Measurements from ENCODE around the gene OR9I1. TPM values are rescaled to one million over a fixed set of nuclear protein-coding genes. Genes with fewer than 3 reads are reported as not detected.

Gene OR9I1
- total and polyA plus RNA-seq, 2 of the 4 experiments (the other 2 are of a cell fraction) = not detected

DNA sequence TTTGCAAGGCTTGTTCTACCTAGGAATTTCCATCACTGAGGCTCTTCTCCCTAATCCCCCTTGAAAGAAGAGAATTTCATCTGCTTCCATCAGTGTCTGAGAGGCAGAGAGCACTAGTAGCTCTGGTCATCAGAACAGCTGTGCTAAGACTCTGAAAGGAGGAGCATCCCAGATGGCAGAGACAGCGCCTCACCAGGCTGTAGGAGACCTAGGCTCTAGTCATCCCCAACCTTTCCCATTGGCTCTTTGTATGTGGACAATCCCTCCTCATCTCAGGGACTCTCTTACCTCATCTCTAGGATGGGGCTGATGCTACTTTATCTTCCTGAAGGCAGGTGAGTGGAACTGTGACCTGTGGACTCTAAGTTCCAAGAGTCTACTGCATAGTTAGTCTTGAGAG is 8.8 kb upstream of the OR9I1 start:
- no peaks in the 10 kb centered on the region for H3K4me1 ChIP-seq (ENCODE audit: control insufficient read depth, insufficient read depth, low read length)
- no peaks in the 10 kb centered on the region for H4K20me1 ChIP-seq (ENCODE audit: insufficient read depth, low read length)
- H3K4ac ChIP-seq (ENCODE audit: low read depth, low read length) = no peak overlapping the region
- WGBS, 2 experiments (ENCODE audit: extremely low coverage in 2 of 2, insufficient read length in 1 of 2) = no CpG with 5 or more reads among the region's 1 CpG
- no TSS peak for BruUV-seq (replicated peaks)
- no peaks in the 10 kb centered on the region for H3K9me3 ChIP-seq (ENCODE audit: control insufficient read depth, insufficient read depth, low read length)
- H3K18ac ChIP-seq (ENCODE audit: low read depth, low read length) = no peak overlapping the region
- ChIA-PET CTCF (no interaction called here), POLR2A (ENCODE audit: unreplicated experiment) (no interaction called here)
- H3K23ac ChIP-seq (ENCODE audit: low read depth, low read length) = no peak overlapping the region; the same call in 1 of the 2 replicates
- H4K5ac ChIP-seq (ENCODE audit: low read depth, low read length) = no peak overlapping the region
- no peak for ATAC-seq (ENCODE audit: low read depth)
- no peak for DNase-seq
- no peak overlapping the region for H3K27ac ChIP-seq (ENCODE audit: insufficient read depth, low read length)
- H3K4me2 ChIP-seq (ENCODE audit: low read depth, low read length) = no peak overlapping the region
- H4K8ac ChIP-seq (ENCODE audit: low read depth in 2 of 2, low read length in 2 of 2) = no peak overlapping the region
- no peak overlapping the region for H3K4me3 ChIP-seq (ENCODE audit: insufficient read depth, low read depth, low read length)
- H3K14ac ChIP-seq (replicated peaks; ENCODE audit: low read depth, low read length) = no peak overlapping the region
- no peaks in the 10 kb centered on the region for H3K79me1 ChIP-seq (ENCODE audit: low read depth in 1 of 2, low read length in 2 of 2)
- intact Hi-C loops (cut with micrococcal nuclease) (no loop called here), in situ Hi-C loops (cut with MboI; ENCODE audit: low sequenced_read_pairs) (no loop called here), dilution Hi-C loops (cut with HindIII; ENCODE audit: low sequenced_read_pairs, unreplicated experiment) (no loop called here)
- no peak overlapping the region for H2AFZ ChIP-seq (replicated peaks; ENCODE audit: low read length, poor library complexity)
- H3K9me1 ChIP-seq (ENCODE audit: insufficient read depth, low read length) = no peaks in the 10 kb centered on the region
- no peak overlapping the region for H4K91ac ChIP-seq (ENCODE audit: insufficient read depth, low read depth, low read length)
- no peak overlapping the region for H2AK9ac ChIP-seq (replicated peaks; ENCODE audit: low read depth, low read length, poor library complexity)
- no peak overlapping the region for H2BK120ac ChIP-seq (ENCODE audit: low read depth, low read length)
- no peak overlapping the region for H2BK5ac ChIP-seq (ENCODE audit: low read depth, low read length, poor library complexity, severe bottlenecking)
- TF ChIP-seq, protein P1, sequence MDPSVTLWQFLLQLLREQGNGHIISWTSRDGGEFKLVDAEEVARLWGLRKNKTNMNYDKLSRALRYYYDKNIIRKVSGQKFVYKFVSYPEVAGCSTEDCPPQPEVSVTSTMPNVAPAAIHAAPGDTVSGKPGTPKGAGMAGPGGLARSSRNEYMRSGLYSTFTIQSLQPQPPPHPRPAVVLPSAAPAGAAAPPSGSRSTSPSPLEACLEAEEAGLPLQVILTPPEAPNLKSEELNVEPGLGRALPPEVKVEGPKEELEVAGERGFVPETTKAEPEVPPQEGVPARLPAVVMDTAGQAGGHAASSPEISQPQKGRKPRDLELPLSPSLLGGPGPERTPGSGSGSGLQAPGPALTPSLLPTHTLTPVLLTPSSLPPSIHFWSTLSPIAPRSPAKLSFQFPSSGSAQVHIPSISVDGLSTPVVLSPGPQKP (IDR thresholded peaks at IDR 0.05; ENCODE audit: borderline replicate concordance, low read depth, low read length) = no peak
- no peak for TF ChIP-seq MAFK (IDR thresholded peaks at IDR 0.05; ENCODE audit: low read depth, low read length)
- TF ChIP-seq MAZ (IDR thresholded peaks at IDR 0.05; ENCODE audit: borderline replicate concordance, low read depth, low read length) = no peak
- TF ChIP-seq POLR2A (IDR thresholded peaks at IDR 0.05; ENCODE audit: low read depth, low read length) = no peak
- TF ChIP-seq NFE2L2 (IDR thresholded peaks at IDR 0.05; ENCODE audit: low read depth, low read length) = no peak
- TF ChIP-seq BHLHE40 (IDR thresholded peaks at IDR 0.05; ENCODE audit: low read depth, low read length) = no peak
- no peak for TF ChIP-seq SMC3 (IDR thresholded peaks at IDR 0.05; ENCODE audit: low read depth, low read length)
- TF ChIP-seq FOS (IDR thresholded peaks at IDR 0.05; ENCODE audit: low read depth, low read length) = no peak
- TF ChIP-seq CEBPB (IDR thresholded peaks at IDR 0.05; ENCODE audit: low read depth, low read length) = no peak
- no peak for TF ChIP-seq CHD1 (IDR thresholded peaks at IDR 0.05; ENCODE audit: low read depth, low read length)
- TF ChIP-seq, protein P2, sequence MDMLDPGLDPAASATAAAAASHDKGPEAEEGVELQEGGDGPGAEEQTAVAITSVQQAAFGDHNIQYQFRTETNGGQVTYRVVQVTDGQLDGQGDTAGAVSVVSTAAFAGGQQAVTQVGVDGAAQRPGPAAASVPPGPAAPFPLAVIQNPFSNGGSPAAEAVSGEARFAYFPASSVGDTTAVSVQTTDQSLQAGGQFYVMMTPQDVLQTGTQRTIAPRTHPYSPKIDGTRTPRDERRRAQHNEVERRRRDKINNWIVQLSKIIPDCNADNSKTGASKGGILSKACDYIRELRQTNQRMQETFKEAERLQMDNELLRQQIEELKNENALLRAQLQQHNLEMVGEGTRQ (IDR thresholded peaks at IDR 0.05; ENCODE audit: low read depth, low read length) = no peak
- TF ChIP-seq RCOR1 (IDR thresholded peaks at IDR 0.05; ENCODE audit: insufficient replicate concordance, low read length) = no peak
- TF ChIP-seq, protein P3, sequence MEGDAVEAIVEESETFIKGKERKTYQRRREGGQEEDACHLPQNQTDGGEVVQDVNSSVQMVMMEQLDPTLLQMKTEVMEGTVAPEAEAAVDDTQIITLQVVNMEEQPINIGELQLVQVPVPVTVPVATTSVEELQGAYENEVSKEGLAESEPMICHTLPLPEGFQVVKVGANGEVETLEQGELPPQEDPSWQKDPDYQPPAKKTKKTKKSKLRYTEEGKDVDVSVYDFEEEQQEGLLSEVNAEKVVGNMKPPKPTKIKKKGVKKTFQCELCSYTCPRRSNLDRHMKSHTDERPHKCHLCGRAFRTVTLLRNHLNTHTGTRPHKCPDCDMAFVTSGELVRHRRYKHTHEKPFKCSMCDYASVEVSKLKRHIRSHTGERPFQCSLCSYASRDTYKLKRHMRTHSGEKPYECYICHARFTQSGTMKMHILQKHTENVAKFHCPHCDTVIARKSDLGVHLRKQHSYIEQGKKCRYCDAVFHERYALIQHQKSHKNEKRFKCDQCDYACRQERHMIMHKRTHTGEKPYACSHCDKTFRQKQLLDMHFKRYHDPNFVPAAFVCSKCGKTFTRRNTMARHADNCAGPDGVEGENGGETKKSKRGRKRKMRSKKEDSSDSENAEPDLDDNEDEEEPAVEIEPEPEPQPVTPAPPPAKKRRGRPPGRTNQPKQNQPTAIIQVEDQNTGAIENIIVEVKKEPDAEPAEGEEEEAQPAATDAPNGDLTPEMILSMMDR (conservative IDR thresholded peaks at IDR 0.05; ENCODE audit: low read depth, low read length) = no peak
- no peak for TF ChIP-seq MXI1 (IDR thresholded peaks at IDR 0.05; ENCODE audit: borderline replicate concordance, low read depth, low read length)
- no peak for TF ChIP-seq RFX5 (IDR thresholded peaks at IDR 0.05; ENCODE audit: low read depth, low read length)
- no peak for TF ChIP-seq RAD21 (IDR thresholded peaks at IDR 0.05; ENCODE audit: low read length)
- no peaks in the 10 kb centered on the region for H3K36me3 ChIP-seq (ENCODE audit: control insufficient read depth, insufficient read depth, low read length)
- no peak overlapping the region for H2BK20ac ChIP-seq (ENCODE audit: low read depth, low read length)
- no peak overlapping the region for H2BK15ac ChIP-seq (ENCODE audit: low read depth, low read length)
- H3K9ac ChIP-seq (ENCODE audit: low read depth, low read length) = no peak overlapping the region
- no peak overlapping the region for H2AK5ac ChIP-seq (ENCODE audit: low read depth, low read length)
- H3K56ac ChIP-seq (ENCODE audit: extremely low read depth, insufficient read depth, low read length) = no peak overlapping the region
- H3K27me3 ChIP-seq (ENCODE audit: control insufficient read depth, insufficient read depth, low read length) = no peaks in the 10 kb centered on the region

All from IMR-90 (cell line).